HG03045 (cell line): ENCODE results near the gene NIPSNAP3A.
"Not testable (repeated sequence)": the region's sequence is repeated elsewhere in the genome, so short reads cannot be mapped to it uniquely, and the experiment has no call there.

Experiments
- ATAC-seq: cut with Tn5 transposase; IDR thresholded peaks from one replicate; pipeline ENCODE4 v1.9.1; 2021; ENCODE audit warnings: mild to moderate bottlenecking, moderate library complexity; ENCODE audit not compliant: unreplicated experiment

Gene NIPSNAP3A

DNA sequence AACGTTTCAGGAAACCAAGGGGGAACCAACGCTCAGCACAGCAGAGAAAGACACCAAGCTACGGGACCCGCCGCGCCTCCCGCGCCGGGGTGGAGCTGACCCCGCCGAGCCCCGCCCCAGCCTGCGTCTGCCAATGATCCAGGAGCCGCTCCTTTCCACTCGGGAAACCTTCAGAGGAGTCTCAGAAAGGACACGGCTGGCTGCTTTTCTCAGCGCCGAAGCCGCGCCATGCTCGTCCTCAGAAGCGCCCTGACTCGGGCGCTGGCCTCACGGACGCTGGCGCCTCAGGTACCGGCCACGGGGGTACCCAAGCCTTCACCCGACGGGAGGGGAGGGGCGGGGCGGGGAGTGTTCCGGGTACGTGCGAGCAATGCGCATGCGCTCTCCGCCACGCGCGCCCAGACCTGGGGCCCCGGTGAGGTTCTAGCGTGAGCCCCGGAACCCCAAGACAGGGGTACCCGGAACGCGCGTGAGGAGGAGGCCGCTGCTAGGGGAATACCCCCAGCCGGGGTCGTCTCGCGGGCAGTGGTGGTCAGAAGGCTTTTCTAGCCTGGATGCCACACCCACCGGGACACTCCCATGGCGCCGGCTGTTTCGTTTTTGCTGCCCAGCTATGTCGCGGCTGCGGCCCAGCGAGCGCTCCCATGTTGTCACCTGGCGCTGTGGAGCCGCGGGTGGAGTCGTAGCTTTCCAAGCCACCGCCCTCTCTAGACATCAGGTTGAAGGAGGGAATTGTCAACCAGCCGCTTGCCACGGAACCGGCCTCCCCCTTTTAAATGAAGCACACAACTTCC, at the start of gene NIPSNAP3A:
NIPSNAP3A (plus strand) TSS at position 119 of the 794 bp plus-strand sequence; CDS start at position 229, 110 bp downstream.
- peak; percentile 92 for ATAC-seq

DNA sequence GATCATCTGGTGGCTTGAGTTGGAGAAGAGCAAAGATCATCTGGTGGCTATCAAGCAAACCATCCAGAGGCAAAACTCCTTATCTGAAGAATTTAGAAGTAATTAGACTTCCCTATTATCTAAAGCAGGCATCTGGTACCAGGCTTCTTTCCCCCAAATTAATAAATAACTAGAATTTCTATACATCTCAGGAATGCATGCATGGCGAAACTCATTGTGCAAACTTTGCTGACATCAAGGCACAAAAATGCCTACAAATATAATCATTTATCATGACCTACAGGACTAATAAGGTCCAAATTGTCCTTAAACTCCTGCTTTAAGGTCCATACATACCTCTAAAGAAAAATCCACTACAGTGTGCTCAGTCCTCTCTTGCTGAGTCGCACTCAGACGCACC, 47.2 kb upstream of the NIPSNAP3A start:
- no peak for ATAC-seq

DNA sequence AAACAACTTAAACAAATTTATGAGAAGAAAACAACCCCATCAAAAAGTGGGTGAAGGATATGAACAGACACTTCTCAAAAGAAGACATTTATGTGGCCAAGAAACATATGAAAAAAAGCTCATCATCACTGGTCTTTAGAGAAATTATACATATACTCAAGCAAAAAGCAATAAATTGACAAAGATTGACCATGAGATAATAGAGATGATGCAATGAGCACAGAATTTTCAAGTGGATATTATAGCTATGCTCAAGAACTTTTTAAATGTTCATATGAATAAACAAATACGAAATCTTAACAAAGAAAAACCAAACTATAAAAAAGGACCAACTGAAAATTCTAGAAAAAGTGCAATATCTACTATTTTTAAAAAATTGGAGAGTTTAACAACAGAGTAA, 38.7 kb upstream of the NIPSNAP3A start:
- ATAC-seq, result not testable (repeated sequence)

DNA sequence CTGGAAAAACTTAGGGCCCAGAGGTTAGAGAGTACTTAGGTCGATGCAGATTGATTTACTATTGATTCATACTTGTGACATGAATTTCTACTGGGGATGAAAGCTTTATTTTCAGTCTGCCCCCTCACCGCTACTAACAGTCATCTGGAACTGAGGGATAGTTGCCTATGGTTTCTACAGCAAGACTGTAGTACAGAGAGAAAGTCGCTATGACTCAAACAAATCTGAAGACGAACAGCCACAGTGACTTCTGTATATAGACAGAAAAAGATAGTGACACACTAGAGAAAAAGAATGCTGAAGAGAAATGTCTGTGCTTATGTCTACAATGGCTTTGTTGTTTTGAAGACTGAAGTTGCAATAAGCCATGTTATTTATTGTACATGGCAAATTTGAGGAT, 35.9 kb upstream of the NIPSNAP3A start:
- no peak for ATAC-seq

DNA sequence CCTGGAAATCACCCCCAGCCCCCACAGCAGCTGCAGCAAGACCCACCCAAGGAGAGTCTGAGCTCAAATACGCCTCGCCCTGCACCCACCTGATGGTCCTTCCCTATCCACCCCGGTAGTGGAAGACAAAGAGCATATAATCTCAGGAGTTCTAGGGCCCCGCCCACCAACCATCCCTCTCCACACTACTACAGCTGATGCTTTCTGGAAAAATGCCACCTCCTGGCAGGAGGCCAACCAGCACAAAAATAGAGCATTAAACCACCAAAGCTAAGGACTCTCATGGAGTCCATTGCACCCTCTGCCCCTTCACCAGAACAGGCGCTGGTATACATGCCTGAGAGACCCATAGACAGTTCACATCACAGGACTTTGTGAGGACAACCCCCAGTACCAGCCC, 22.5 kb upstream of the NIPSNAP3A start:
- ATAC-seq, result no peak

DNA sequence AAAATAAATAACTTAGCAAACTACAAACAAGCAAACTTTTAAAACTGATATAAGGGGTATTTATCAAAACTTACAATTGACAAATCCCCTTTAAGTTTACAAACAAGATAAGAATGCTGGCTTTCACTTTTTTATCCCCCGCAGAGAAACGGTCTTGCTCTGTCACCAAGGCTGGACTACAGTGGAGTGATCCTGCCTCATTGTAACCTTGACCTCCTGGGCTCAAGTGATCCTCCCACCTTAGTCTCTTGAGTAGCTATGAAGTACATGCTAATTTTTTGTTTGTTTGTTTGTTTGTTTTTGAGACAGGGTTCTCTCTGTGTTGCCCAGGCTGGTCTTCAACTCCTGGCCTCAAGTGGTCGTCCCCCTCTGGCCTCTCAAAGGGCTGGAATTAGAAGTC, 9.0 kb upstream of the NIPSNAP3A start:
- ATAC-seq, result no peak

DNA sequence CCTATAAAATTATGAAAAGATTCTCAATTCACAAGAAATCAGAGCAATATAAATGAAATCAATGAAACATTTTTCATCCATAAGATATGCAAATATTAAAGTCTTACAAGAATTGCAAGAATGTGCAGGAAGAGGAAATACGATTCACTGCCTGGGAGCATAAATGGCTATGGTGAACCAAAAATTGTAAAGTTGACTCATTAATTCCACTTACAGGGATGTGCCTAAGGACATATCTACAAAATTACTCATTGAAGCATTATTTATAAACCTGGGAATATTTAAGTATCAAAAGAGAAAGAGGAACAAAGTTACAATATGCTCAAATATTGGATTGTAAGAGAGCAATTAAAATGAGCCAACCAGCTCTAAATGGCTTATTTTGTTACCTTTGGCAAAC, 6.9 kb upstream of the NIPSNAP3A start:
- ATAC-seq, result no peak

DNA sequence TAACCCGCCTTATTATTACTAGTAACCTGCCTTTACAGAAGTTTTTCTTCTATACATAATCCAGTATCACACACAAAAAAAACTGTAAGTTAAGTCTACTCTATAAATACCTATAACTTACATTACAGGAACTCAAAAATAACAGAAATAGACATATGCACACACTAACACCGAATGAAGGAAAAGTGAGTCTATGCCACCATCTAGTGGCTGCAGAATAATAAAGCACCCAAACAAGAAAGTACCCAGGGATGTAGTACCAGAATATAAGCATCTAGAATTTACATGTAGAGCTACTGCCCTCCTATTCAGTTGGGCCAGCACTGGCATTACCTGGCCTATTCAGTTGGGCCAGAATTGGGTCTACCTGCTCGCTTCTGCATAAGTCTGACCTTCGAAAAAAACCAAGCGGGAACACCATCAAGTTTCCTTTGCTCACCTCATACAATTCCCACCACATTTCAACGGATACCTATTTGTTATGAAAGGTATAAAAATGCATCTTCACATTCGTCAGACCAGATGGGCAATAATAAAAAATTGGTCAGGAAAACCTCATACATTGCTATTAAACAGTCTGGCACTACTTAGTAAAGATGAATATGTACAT, 4.0 kb upstream of the NIPSNAP3A start:
- peak; percentile 32 for ATAC-seq

DNA sequence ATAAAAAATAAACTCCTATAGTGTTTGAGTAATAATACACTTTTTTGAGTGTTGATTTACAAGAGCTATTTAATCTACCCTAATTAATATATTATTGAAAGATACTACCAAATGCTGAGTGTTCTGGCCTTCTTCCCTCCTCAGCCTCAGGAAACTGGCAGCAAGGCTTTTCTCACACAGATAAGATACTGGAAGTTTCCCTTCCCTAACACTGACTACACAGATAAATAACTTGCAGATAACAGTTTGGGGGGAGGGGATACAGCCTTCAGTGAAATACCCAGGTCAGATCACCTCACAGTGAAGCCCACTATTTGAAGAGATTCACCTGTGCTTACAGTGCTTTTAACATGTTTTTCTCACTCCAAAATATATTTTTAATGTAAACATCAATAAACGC, 1.6 kb upstream of the NIPSNAP3A start:
- ATAC-seq, result no peak

DNA sequence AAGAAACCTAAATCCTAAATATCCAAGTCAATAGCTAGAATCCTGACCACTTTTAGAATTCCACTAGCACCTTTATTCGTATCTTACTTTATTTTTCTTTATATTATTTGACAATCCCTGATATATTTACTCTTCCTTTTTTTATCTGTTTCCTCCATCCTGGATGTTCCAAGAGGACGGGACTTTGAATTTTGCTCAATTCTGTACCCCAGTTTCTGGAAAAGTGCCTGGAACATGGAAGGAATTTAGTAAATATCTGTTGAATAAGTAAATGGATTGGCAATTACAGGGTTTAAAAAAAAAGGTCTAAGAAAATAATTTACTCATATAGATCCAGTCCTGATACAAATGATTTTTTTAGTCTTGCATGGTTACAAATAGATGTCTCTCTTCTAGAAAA, 1.2 kb upstream of the NIPSNAP3A start:
- ATAC-seq, result no peak

DNA sequence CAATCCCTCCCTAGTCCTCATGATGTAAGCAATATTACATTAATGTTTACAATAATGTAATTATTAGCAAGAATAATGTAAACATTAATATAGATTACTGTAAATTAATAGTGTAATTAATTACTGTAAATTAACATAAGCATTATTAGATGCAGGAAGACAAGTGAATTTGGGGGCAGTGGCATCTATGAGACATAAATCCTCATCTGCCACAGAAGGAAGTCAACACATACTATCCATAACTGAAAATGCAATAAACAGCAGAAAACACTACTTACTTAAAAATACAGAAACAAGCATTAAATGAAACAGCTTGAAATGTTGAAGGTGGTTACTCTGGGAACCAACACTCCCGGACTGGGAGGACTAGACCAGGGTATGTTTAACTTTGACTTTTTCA, 685 bp upstream of the NIPSNAP3A start:
- ATAC-seq, result no peak

DNA sequence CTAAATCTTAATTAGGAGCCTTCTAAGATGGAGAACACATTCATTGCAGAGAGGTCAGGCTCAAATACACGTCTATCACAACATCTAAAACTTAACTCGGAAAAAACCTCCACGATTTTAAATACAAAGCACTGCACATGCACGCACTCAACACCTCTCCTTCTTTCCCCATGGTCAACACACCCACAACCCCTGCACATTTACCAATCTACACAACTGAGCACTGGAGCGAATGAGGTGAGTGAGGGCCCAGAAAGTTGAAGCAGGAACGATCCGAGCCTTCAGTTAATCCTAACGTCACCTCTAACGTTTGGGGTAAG, 278 bp upstream of the NIPSNAP3A start:
- no peak for ATAC-seq

DNA sequence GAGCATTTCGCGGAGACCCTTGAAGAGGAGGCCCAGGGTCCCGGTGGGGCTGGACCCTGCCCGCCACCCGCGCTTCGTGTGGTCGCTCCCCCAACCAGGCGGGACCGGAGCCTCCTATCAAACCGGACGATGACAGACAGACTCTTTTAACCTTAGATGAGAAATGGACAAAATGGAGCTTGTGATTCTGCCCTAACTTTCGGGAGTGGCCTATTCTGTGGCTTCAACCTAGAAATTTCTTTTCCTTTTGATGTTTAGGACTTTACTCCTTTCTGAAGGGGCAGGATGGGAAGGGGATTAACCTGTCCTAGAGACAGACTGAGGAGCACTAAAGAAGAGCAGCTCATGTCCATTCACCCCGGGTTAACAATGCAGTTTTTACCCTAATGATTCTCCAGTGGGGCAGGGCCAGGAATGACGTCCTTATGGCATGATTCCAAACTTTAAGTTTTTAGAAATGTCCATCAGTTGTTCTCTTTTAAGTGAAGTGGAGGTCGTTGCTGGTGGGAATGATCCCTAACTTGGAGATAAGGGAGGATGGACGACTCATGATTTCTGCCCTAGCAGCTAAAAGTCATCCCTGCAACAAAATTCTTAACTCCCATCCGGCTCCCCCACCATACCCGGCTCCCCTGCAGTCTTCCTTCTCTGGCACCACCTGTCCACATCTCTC, 1.0 kb downstream of the NIPSNAP3A start:
- peak; percentile 3 for ATAC-seq

DNA sequence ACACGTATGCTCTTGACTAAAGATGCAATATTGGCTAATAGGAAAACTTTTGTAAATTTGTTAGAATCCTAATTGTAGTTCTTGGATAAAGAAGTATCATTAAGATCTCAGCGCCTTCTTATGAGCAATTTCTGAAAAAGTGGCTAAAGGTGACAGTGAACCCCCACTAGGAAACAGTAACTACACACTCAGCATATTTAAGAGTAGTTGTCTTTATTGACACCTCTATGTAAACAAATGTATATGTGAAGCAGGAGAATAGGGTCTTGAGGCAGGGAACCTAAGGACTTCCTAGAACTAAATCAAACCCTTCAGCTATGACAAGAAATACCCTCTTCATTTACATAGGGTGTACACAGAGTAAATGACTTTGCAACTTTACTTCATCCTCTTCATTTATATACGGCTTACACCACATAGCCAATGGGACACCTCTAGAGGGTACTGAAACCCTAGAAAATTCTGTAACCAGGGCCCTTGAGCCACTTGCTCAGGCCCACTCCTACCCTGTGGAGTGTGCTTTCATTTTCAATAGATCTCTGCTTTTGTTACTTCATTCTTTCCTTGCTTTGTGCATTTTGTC, 2.8 kb downstream of the NIPSNAP3A start:
- ATAC-seq, result peak; percentile 37

DNA sequence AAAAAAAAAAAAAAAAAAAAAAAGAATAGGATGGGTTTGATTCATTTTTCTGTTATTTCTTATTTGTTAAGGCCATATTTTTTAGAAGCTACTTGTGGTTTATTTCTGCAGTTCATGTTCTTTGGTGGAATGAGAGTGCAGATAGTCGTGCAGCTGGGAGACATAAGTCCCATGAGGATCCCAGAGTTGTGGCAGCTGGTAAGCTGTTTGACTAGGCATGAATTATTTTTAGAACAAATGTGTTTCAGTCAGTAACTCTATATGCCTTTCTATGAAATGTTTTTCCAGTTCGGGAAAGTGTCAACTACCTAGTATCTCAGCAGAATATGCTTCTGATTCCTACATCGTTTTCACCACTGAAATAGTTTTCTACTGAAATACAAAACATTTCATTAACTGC, 11.5 kb downstream of the NIPSNAP3A start:
- ATAC-seq, result no peak

DNA sequence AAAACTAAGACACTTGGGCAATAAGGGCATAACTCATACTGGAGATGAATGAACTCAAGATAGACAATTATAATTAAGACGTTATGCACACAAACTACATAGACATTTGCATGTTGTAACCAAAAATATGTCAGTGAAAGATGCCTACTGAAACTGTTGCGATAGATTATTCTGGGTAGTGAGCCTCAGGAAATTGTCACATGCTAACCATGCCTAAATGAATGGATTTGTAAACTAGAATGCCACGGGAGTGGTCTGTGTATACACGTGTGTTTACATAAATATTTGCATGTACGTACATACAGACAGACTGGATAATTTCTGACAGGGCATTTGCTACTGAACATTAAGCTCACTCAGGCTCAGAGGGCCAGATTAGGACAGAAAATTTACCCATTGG, 17.7 kb downstream of the NIPSNAP3A start:
- no peak for ATAC-seq

DNA sequence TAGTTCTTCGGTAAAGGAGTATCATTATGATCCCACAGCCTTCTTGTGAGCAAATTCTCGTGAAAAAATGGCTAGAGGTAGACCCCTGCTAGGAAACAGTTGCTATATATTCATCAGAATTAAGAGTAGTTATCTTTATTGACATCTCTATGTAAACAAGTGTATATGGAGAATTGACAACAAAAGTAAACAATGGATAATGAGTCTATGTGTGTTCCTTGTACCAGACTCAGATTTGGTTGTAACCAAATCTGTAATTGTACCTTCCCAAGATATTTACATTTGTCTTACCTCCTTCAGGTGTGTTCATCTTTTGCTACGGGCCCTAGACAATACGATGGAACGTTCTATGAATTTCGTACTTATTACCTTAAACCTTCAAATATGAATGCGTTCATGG, 18.5 kb downstream of the NIPSNAP3A start:
- ATAC-seq, result no peak

DNA sequence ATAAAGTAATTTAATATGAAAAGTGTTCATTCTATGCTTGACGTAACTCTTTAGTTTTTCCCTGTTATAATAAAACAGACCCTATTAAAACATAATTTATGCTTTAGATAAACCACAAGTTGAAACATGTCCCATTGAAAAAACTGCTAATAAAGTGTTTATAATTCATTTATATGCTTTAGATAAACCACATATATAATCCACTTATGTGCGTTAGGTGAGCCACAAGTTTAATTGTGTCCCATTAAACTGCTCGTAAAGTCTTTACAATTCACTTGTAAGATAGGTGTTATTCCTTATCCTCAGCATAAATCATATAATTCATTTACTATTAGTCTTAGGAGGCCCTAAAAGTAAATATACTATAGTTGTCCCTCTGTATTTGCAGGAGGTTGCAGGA, 20.0 kb downstream of the NIPSNAP3A start:
- ATAC-seq, result no peak

DNA sequence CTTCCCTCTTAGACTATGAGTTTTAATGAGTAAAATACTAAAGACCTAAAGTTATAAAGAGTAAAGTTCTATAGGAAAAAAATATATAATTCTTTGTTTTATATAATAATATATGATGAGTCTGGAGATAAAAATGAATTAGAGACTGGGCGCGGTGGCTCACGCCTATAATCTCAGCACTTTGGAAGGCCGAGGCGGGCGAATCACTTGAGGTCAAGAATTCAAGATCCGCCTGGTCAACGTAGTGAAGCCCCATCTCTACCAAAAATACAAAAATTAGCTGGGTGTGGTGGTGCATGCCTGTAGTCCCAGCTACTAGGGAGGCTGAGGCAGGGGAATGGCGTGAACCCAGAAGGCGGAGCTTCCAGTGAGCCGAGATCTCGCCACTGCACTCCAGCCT, 21.5 kb downstream of the NIPSNAP3A start:
- not testable (repeated sequence) for ATAC-seq

DNA sequence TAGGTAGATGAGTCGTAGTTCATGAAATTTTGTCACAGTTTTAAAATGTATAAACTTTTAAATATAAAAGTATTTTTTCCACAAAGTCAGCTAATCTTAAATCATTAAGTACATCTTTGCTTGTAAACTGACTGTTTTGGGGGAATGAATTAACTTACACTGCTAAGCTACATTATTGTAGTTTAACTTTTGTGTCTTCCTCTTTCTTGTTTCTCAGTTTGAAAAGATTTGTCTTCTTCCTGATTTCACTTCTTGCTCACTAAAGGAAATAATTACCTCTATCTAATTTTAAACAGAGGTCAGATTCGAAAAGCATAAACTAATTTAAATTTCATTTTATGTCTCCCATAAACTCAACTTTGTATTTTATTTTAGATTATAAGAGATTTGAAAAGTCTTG, 22.2 kb downstream of the NIPSNAP3A start:
- no peak for ATAC-seq

DNA sequence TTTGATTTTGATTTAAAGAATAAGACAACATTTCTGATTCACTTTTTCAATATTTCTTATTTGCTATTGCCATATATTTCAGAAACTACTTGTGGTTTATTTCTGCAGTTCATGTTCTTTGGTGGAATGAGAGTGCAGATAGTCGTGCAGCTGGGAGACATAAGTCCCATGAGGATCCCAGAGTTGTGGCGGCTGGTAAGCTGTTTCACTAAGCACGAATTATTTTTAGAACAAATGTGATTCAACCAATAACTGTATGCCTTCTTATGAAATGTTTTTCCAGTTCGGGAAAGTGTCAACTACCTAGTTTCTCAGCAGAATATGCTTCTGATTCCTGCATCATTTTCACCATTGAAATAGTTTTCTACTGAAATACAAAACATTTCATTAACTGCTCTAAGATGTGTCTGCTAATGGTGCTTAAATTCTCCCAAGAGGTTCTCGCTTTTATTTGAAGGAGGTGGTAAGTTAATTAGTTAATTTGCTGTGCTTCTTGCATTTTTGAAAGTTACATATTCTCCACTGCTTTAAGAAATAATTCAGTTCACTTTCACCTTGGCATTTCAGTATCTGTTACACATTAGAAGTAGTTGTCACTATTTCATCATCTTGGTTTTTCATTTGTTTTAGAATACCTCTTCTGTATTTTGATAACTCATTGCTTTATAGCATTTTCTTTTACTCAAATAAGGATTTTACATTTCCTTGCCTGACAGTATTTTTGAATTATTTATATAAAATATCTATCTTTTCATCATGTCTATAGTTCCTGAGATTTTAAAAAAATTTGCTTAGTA, 25.4 kb downstream of the NIPSNAP3A start:
- ATAC-seq, result no peak
